Esophagus muscularis mucosa (tissue), 4 donors: Measurements from ENCODE around the gene MT1E. TPM values are rescaled to one million over a fixed set of nuclear protein-coding genes. Genes with fewer than 3 reads are reported as not detected.
A peak's percentile ranks its signal among the peaks of the same experiment; 100 is the strongest.
"Not testable (repeated sequence)": the region's sequence is repeated elsewhere in the genome, so short reads cannot be mapped to it uniquely, and the experiment has no call there.

ENCODE experiments used
- DNase-seq: peaks from one replicate; pipeline ENCODE4 v3.0.0-alpha.2; 2017; ENCODE audit errors: extremely low spot score
- H3K27ac ChIP-seq, 4 donors: fragments of 200-600 bp; sonication (generic); replicated peaks in 1 of 4; 1 replicate in 3 of 4; 2 replicates in 1 of 4; pipeline ENCODE4 v1.5.1; 2016 to 2019; ENCODE audit warnings: mild to moderate bottlenecking in 1 of 4
- H3K27me3 ChIP-seq, 4 donors: fragments of 200-600 bp; sonication (generic); one replicate each; pipeline versions ENCODE4 v1.5.1 to v1.6.0; 2016 to 2019
- H3K36me3 ChIP-seq, 4 donors: fragments of 200-600 bp; sonication (generic); one replicate each; pipeline ENCODE4 v1.5.1; 2016 to 2019
- H3K4me1 ChIP-seq, 4 donors: fragments of 200-600 bp; sonication (generic); one replicate each; pipeline ENCODE4 v1.5.1; 2016 to 2019
- H3K4me3 ChIP-seq, 4 donors: fragments of 200-600 bp; sonication (generic); 1 replicate in 2 of 4; 2 replicates in 2 of 4; pipeline ENCODE4 v1.5.1; 2016 to 2019; ENCODE audit warnings: mild to moderate bottlenecking in 4 of 4, moderate library complexity in 1 of 4
- H3K9me3 ChIP-seq, 4 donors: fragments of 200-600 bp; sonication (generic); 1 replicate in 3 of 4; 2 replicates in 1 of 4; pipeline ENCODE4 v1.5.1; 2016 to 2019
- EP300 ChIP-seq: sonication (generic); formaldehyde crosslinking; IDR thresholded peaks from one replicate; pipeline ENCODE4 v1.6.1; 2017; ENCODE audit warnings: antibody characterized with exemption
- POLR2A ChIP-seq: fragments of 450-650 bp; IDR thresholded peaks from one replicate; pipeline ENCODE4 v1.6.1; 2017; ENCODE audit warnings: antibody characterized with exemption, moderate library complexity, mild to moderate bottlenecking, low read depth
- POLR2AphosphoS5 ChIP-seq, 2 donors: sonication (generic); formaldehyde crosslinking; IDR thresholded peaks; one replicate each; pipeline ENCODE4 v1.6.1; 2017; ENCODE audit warnings: antibody characterized with exemption in 2 of 2
- WGBS: methylation state at CpG from one replicate; pipeline ENCODE4 v1.1.5; 2018; 5-methylcytosine and 5-hydroxymethylcytosine counted together
- intact Hi-C: fragments of 100-400 bp; cut with DNase I; formaldehyde crosslinking; loops from one replicate; pipeline ENCODE4 v1.15.1; 2023
- total RNA-seq, 4 donors: library from RNA; depleted of rRNA; stranded (reverse); fragments of >200 nt; gene quantifications; one replicate each; pipeline versions ENCODE4 v1.1.0 to v1.2.1, GENCODE V29; 2016
- TF ChIP-seq, protein P1 (sequence below), 3 experiments: fragments of 200-600 bp in 2 of 3; fragments of 450-650 bp in 1 of 3; sonication (generic) in 2 of 3; IDR thresholded peaks; one replicate each; pipeline ENCODE4 v1.5.1; 2017 to 2019; ENCODE audit warnings: antibody characterized with exemption in 3 of 3, mild to moderate bottlenecking in 2 of 3, moderate library complexity in 1 of 3

Gene MT1E
- total RNA-seq, 4 donors from 2014 or later, result 57.7 to 428 (median 146) TPM

DNA sequence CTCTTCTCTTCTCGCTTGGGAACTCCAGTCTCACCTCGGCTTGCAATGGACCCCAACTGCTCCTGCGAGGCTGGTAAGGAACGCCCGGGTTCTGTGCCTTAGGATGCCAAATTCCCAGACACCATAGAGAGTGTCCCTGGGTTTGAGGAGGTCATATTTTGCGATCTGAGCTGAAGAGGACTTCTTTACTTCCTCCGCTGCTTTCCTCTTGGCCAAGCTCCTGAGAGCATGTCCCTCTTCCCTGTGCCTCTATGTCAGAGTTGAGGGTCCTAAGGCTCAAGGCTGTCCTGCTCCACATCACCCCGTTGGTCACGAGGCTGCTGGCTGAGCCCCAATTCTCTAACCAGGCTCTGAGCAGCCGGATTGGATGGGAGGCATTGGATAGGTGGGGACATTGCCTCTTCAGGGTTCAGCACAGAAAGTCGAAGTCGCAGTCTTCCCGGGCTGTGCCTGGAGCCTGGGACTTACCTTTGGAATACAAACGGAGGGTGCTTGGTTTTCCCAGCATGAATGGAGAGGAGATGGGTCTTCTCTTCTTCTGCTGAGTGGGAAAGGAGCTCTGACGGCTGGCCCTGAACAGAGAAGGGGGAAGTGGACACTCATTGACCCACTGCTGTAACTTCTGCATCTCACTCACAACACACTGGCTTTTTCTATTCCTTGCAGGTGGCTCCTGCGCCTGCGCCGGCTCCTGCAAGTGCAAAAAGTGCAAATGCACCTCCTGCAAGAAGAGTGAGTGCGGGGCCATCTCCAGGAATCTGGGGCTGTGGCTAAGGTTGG lies 44.4 kb downstream of the MT1E start:
- no peak for DNase-seq
- no peak overlapping the region for H3K27ac ChIP-seq
- WGBS, result 24% methylated on average over 19 of the region's 19 CpGs
- H3K9me3 ChIP-seq, result no peaks in the 10 kb centered on the region
- H3K4me1 ChIP-seq, result peaks cover 12 to 27% (median 19%) of the 10 kb centered on the region in 4 donors
- peak overlapping the region in 1 of 4 donors; percentile 12 for H3K4me3 ChIP-seq
- intact Hi-C loops, result no loop called here
- TF ChIP-seq EP300 (no peak), POLR2A (no peak), POLR2AphosphoS5 (IDR thresholded peaks at IDR 0.05) (no peak)
- TF ChIP-seq, protein P1, sequence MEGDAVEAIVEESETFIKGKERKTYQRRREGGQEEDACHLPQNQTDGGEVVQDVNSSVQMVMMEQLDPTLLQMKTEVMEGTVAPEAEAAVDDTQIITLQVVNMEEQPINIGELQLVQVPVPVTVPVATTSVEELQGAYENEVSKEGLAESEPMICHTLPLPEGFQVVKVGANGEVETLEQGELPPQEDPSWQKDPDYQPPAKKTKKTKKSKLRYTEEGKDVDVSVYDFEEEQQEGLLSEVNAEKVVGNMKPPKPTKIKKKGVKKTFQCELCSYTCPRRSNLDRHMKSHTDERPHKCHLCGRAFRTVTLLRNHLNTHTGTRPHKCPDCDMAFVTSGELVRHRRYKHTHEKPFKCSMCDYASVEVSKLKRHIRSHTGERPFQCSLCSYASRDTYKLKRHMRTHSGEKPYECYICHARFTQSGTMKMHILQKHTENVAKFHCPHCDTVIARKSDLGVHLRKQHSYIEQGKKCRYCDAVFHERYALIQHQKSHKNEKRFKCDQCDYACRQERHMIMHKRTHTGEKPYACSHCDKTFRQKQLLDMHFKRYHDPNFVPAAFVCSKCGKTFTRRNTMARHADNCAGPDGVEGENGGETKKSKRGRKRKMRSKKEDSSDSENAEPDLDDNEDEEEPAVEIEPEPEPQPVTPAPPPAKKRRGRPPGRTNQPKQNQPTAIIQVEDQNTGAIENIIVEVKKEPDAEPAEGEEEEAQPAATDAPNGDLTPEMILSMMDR (IDR thresholded peaks at IDR 0.05), result no peak
- peaks cover 4 to 100% (median 31%) of the 10 kb centered on the region in 4 donors for H3K27me3 ChIP-seq
- H3K36me3 ChIP-seq, result no peaks in the 10 kb centered on the region

- peaks cover 13 to 30% (median 22%) of the 10 kb centered on the region in 4 donors for H3K4me1 ChIP-seq
- no peak overlapping the region for H3K27ac ChIP-seq
- no peaks in the 10 kb centered on the region for H3K36me3 ChIP-seq
- no peak for DNase-seq
- WGBS, result 100% methylated on average over 1 of the region's 2 CpGs
- H3K4me3 ChIP-seq, result no peak overlapping the region
- TF ChIP-seq EP300 (no peak), POLR2AphosphoS5 (IDR thresholded peaks at IDR 0.05) (no peak), POLR2A (no peak)
- TF ChIP-seq, protein P1 (IDR thresholded peaks at IDR 0.05), result no peak
- peaks cover 4 to 100% (median 34%) of the 10 kb centered on the region in 4 donors for H3K27me3 ChIP-seq
- intact Hi-C loops, result no loop called here
- H3K9me3 ChIP-seq, result no peaks in the 10 kb centered on the region
Observed at GRCh38 chr16:56670620-56670934, 45.0 kb downstream of the MT1E start.

- DNase-seq, H3K4me3 ChIP-seq, H3K9me3 ChIP-seq, H3K27ac ChIP-seq, H3K36me3 ChIP-seq: not testable (repeated sequence)
- 61% methylated on average over 2 of the region's 2 CpGs for WGBS
- H3K27me3 ChIP-seq, result peaks cover 4 to 100% (median 40%) of the 10 kb centered on the region in 4 donors
- intact Hi-C loops, result loop anchor here (2.0 kb wide), 1 partner anchor 31 kb away; no protein-coding TSS in a partner anchor
- peaks cover 19 to 39% (median 29%) of the 10 kb centered on the region in 4 donors for H3K4me1 ChIP-seq
Observed at GRCh38 chr16:56671691-56672090, 46.1 kb downstream of the MT1E start.

GRCh38 chr16:56672171-56672570 lies 46.6 kb downstream of the MT1E start:
- intact Hi-C loops, result loop anchor here (2.0 kb wide), 1 partner anchor 31 kb away; no protein-coding TSS in a partner anchor
- peaks cover 19 to 39% (median 29%) of the 10 kb centered on the region in 4 donors for H3K4me1 ChIP-seq
- not testable (repeated sequence) for H3K27ac ChIP-seq, H3K4me3 ChIP-seq, H3K9me3 ChIP-seq, DNase-seq, H3K36me3 ChIP-seq
- H3K27me3 ChIP-seq, result peaks cover 4 to 100% (median 39%) of the 10 kb centered on the region in 4 donors
- 76% methylated on average over 3 of the region's 3 CpGs for WGBS

- DNase-seq, result no peak
- peaks cover 3 to 95% (median 35%) of the 10 kb centered on the region in 4 donors for H3K27me3 ChIP-seq
- 85% methylated on average over 11 of the region's 11 CpGs for WGBS
Observed at GRCh38 chr16:56672761-56673536, 47.4 kb downstream of the MT1E start.

More at GRCh38 chr16:56672761-56673536, 47.4 kb downstream of the MT1E start:
- H3K36me3 ChIP-seq, result no peaks in the 10 kb centered on the region
- no peak overlapping the region for H3K27ac ChIP-seq
- peaks cover 14 to 32% (median 24%) of the 10 kb centered on the region in 4 donors for H3K4me1 ChIP-seq
- TF ChIP-seq POLR2A, result no peak
- TF ChIP-seq, protein P1 (IDR thresholded peaks at IDR 0.05), result no peak
- TF ChIP-seq EP300, result no peak
- TF ChIP-seq POLR2AphosphoS5 (IDR thresholded peaks at IDR 0.05), result no peak
- intact Hi-C loops, result loop anchor here (2.0 kb wide), 1 partner anchor 30 kb away; no protein-coding TSS in a partner anchor
- no peaks in the 10 kb centered on the region for H3K9me3 ChIP-seq
- no peak overlapping the region for H3K4me3 ChIP-seq
